HFFc6 (cell line): Measurements from ENCODE around the gene NLRP1. TPM values are rescaled to one million over a fixed set of nuclear protein-coding genes. Genes with fewer than 3 reads are reported as not detected.

Experiments used
- DNase-seq: peaks from one replicate; pipeline ENCODE4 v3.0.0-alpha.2; 2018
- H3K27ac Mint-ChIP-seq: 2 replicates; pipeline ENCODE4 v1.8.0; 2020; ENCODE audit warnings: mild to moderate bottlenecking, mixed read lengths
- H3K27me3 Mint-ChIP-seq: 2 replicates; pipeline ENCODE4 v1.8.0; 2021; ENCODE audit warnings: mild to moderate bottlenecking, moderate library complexity, mixed read lengths; ENCODE audit not compliant: insufficient read depth
- H3K36me3 Mint-ChIP-seq: 2 replicates; pipeline ENCODE4 v1.8.0; 2021; ENCODE audit warnings: low read depth, mixed read lengths
- H3K4me1 Mint-ChIP-seq: 2 replicates; pipeline ENCODE4 v1.8.0; 2020; ENCODE audit warnings: low read depth, mixed read lengths
- H3K4me3 Mint-ChIP-seq: 2 replicates; pipeline ENCODE4 v1.8.0; 2020; ENCODE audit warnings: mild to moderate bottlenecking, moderate library complexity, mixed read lengths
- H3K9me3 Mint-ChIP-seq: 2 replicates; pipeline ENCODE4 v1.8.0; 2020; ENCODE audit warnings: mild to moderate bottlenecking, mixed read lengths
- total RNA-seq, 6 experiments: library from RNA; stranded (reverse); fragmentation: NEBNext Ultra II Directional; extraction: Animal tissue kit (Norgen Biotek cat#: 25700); gene quantifications; 2 replicates in 1 of 6; 3 replicates in 5 of 6; pipeline ENCODE4 v1.2.3, GENCODE V29; 2021
- TF ChIP-seq, protein P1 (sequence below): fragments of 200-600 bp; sonication (generic); IDR thresholded peaks from 2 replicates; pipeline ENCODE4 v1.5.0; 2021; ENCODE audit warnings: antibody characterized with exemption, mild to moderate bottlenecking

NLRP1 gene
- total RNA-seq, 6 experiments from 2014 or later: 26.9 to 44.9 (median 40.6) TPM

DNA sequence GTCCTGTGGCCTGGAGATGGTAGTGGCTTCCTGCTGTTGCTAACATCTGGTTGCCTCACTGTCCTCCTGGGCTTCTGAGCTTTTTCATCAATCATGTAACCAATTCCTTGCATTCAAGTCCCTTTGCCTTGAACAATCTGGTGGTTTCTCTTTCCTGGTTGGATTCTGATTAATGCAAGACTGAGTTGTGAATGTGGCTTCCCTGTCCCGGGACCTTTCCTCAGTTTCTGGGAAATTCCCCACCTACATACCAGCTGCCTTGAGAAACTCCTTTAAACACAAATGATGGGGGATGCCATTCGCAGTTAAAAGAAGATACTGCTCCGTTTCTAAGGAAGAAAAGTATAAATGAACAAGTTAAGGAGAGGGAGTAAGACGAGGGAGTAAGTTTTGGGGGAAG, 39.9 kb upstream of the NLRP1 start:
- DNase-seq: no peak
- H3K4me1 Mint-ChIP-seq: peaks cover 17% of the 10 kb centered on the region
- no peaks in the 10 kb centered on the region for H3K36me3 Mint-ChIP-seq
- TF ChIP-seq, protein P1, sequence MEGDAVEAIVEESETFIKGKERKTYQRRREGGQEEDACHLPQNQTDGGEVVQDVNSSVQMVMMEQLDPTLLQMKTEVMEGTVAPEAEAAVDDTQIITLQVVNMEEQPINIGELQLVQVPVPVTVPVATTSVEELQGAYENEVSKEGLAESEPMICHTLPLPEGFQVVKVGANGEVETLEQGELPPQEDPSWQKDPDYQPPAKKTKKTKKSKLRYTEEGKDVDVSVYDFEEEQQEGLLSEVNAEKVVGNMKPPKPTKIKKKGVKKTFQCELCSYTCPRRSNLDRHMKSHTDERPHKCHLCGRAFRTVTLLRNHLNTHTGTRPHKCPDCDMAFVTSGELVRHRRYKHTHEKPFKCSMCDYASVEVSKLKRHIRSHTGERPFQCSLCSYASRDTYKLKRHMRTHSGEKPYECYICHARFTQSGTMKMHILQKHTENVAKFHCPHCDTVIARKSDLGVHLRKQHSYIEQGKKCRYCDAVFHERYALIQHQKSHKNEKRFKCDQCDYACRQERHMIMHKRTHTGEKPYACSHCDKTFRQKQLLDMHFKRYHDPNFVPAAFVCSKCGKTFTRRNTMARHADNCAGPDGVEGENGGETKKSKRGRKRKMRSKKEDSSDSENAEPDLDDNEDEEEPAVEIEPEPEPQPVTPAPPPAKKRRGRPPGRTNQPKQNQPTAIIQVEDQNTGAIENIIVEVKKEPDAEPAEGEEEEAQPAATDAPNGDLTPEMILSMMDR: no peak
- H3K4me3 Mint-ChIP-seq: no peak overlapping the region
- no peak overlapping the region for H3K27ac Mint-ChIP-seq
- peaks cover 6% of the 10 kb centered on the region for H3K27me3 Mint-ChIP-seq
- H3K9me3 Mint-ChIP-seq: no peaks in the 10 kb centered on the region

DNA sequence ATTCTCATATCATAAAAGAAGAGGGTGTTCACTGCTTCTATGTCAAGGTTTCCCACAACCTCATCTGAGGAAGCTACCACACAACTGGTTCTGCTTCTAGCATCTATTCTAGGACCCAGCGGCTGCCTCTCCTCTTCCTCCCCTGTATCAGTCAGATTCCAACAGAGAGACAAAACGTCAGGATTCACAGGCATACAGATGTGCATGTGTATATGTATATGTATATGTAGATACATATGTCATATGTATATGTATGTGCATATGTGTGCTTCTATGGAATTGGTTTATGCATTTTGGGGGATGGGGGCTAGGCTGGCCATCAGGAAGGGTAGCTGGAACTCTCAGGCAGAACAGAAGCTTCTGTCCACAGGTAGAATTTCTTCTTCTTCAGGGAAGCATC, 37.4 kb upstream of the NLRP1 start:
- Mint-ChIP-seq H3K27me3 (peaks cover 10% of the 10 kb centered on the region), H3K36me3 (no peaks in the 10 kb centered on the region), H3K27ac (no peak overlapping the region), H3K4me1 (peaks cover 9% of the 10 kb centered on the region), H3K4me3 (no peak overlapping the region), H3K9me3 (no peaks in the 10 kb centered on the region)
- TF ChIP-seq, protein P1: no peak
- no peak for DNase-seq

DNA sequence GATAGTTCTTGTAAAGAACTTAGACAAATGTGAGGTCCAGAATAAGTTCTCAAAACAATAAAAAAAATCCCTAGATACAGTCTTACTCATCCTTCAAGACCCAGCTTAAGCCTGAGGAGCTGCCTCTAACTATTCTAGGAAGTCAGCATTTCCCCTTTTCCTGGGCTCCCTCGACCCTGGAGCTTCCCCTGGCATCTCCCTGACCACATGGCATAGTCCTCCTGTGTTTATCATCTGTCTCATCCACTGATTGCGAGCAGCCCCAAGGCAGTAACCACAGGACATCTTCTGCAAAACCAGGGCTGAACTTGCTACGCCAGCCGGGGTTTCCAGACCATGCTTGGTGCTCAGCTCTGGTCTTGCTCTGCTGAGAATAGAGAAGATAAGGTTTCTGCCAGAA, 36.7 kb upstream of the NLRP1 start:
- no peak for DNase-seq
- H3K9me3 Mint-ChIP-seq: no peaks in the 10 kb centered on the region
- no peaks in the 10 kb centered on the region for H3K36me3 Mint-ChIP-seq
- TF ChIP-seq, protein P1: no peak
- peaks cover 11% of the 10 kb centered on the region for H3K27me3 Mint-ChIP-seq
- H3K4me1 Mint-ChIP-seq: peaks cover 1% of the 10 kb centered on the region
- H3K4me3 Mint-ChIP-seq: no peak overlapping the region
- no peak overlapping the region for H3K27ac Mint-ChIP-seq

DNA sequence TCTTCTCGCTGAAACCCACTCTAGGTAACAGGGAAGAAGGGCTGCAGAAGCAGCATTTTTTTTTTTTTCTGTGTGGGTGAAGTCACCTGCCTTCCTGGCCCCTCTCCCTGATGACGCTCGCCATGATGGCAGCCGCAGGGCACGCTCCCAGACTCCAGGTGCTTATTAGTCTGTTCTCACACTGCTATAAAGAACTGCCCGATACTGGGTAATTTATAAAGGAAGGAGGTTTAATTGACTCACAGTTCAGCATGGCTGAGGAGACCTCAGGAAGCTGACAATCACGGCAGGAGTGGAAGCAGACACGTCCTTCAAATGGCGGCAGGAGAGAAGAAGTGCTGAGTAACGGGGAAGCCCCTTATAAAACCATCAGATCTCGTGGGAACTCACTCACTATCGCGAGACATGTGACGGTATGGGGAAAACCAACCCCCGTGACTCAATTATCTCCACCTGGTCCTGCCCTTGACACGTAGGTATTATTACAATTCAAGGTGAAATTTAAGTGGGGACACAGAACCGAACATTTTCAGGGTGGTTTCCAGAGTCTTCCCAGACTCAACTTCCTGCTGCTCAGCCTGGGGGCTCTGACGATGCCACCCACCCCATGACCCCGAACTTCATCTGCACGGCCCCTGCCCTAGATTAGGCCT, 34.9 kb upstream of the NLRP1 start:
- H3K4me3 Mint-ChIP-seq: no peak overlapping the region
- no peaks in the 10 kb centered on the region for H3K9me3 Mint-ChIP-seq
- H3K27me3 Mint-ChIP-seq: peaks cover 19% of the 10 kb centered on the region
- no peaks in the 10 kb centered on the region for H3K4me1 Mint-ChIP-seq
- TF ChIP-seq, protein P1: no peak
- no peaks in the 10 kb centered on the region for H3K36me3 Mint-ChIP-seq
- no peak overlapping the region for H3K27ac Mint-ChIP-seq
- DNase-seq: no peak

DNA sequence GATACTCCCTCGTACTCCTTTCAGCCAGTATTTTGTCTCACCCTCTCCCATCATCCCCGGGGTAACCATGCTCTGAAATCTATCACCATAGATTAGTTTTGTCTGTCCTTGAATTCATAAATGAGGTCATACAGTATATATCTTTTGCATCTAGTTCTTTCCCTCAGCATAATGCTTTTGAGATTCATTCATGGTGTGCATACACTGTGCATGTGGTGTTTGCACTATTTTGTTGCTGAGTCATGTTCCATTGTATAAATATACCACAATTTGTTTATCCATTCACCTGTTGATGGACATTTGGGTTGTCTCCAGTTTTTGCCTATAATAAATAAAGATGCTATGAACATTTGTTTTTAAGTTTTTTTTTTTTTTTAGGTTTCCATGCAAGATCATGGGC, 34.2 kb upstream of the NLRP1 start:
- DNase-seq: no peak
- no peak overlapping the region for H3K27ac Mint-ChIP-seq
- H3K9me3 Mint-ChIP-seq: no peaks in the 10 kb centered on the region
- no peaks in the 10 kb centered on the region for H3K4me1 Mint-ChIP-seq
- H3K27me3 Mint-ChIP-seq: peaks cover 27% of the 10 kb centered on the region
- no peaks in the 10 kb centered on the region for H3K36me3 Mint-ChIP-seq
- TF ChIP-seq, protein P1: no peak
- H3K4me3 Mint-ChIP-seq: no peak overlapping the region
